CD8-positive, alpha-beta memory T cell (primary cell): Measurements from ENCODE around the gene TRPC4AP. TPM values are rescaled to one million over a fixed set of nuclear protein-coding genes. Genes with fewer than 3 reads are reported as not detected.

Experiments
- CTCF ChIA-PET: fragments of 350-600 bp; sonication (Branson Sonifier 250); formaldehyde crosslinking; loops from one replicate; lab custom pipeline; 2021; ENCODE audit warnings: antibody characterized with exemption; lab: Charles Lee
- POLR2A ChIA-PET: fragments of 350-600 bp; sonication (Branson Sonifier 250); formaldehyde crosslinking; loops from one replicate; lab custom pipeline; 2021; ENCODE audit warnings: antibody characterized with exemption; lab: Charles Lee
- DNase-seq, 5 donors: peaks; one replicate each; pipeline versions ENCODE4 v3.0.0 to v3.0.0-alpha.2; 2020 to 2022; ENCODE audit warnings: mixed read lengths in 1 of 5
- H3K27ac ChIP-seq: one replicate; pipeline ENCODE4 v1.7.0; 2013; ENCODE audit warnings: low read depth, mild to moderate bottlenecking, low read length, moderate library complexity
- H3K27me3 ChIP-seq: 2 replicates; pipeline ENCODE4 v1.7.0; 2013; ENCODE audit warnings: low read length, mild to moderate bottlenecking; ENCODE audit not compliant: insufficient read depth, poor library complexity, severe bottlenecking
- H3K36me3 ChIP-seq: 2 replicates; pipeline ENCODE4 v1.7.0; 2013; ENCODE audit warnings: mild to moderate bottlenecking, low read length, moderate library complexity; ENCODE audit not compliant: insufficient read depth
- H3K4me1 ChIP-seq: 2 replicates; pipeline ENCODE4 v1.7.0; 2013; ENCODE audit warnings: mild to moderate bottlenecking, low read length, moderate library complexity; ENCODE audit not compliant: insufficient read depth
- H3K4me3 ChIP-seq: 2 replicates; pipeline ENCODE4 v1.7.0; 2013; ENCODE audit warnings: mild to moderate bottlenecking, low read length
- H3K9me3 ChIP-seq: 2 replicates; pipeline ENCODE4 v1.7.0; 2013; ENCODE audit warnings: mild to moderate bottlenecking, low read length
- H3K27ac Mint-ChIP-seq, 8 donors: one replicate each; pipeline ENCODE4 v1.8.0; 2020 to 2021; ENCODE audit warnings: mixed read lengths in 8 of 8, mild to moderate bottlenecking in 6 of 8, inconsistent platforms in 3 of 8, moderate library complexity in 3 of 8
- H3K27me3 Mint-ChIP-seq, 2 donors: one replicate each; pipeline ENCODE4 v1.8.0; 2020 to 2021; ENCODE audit warnings: mixed read lengths in 2 of 2, mild to moderate bottlenecking in 1 of 2, moderate library complexity in 1 of 2
- H3K36me3 Mint-ChIP-seq, 3 donors: one replicate each; pipeline ENCODE4 v1.8.0; 2020 to 2021; ENCODE audit warnings: mixed read lengths in 3 of 3, inconsistent platforms in 1 of 3, mild to moderate bottlenecking in 1 of 3
- H3K4me1 Mint-ChIP-seq, 3 donors: one replicate each; pipeline ENCODE4 v1.8.0; 2020 to 2021; ENCODE audit warnings: mixed read lengths in 3 of 3, inconsistent platforms in 1 of 3, mild to moderate bottlenecking in 1 of 3
- H3K4me3 Mint-ChIP-seq, 7 donors: one replicate each; pipeline ENCODE4 v1.8.0; 2020 to 2021; ENCODE audit warnings: mixed read lengths in 7 of 7, mild to moderate bottlenecking in 6 of 7, moderate library complexity in 4 of 7, inconsistent platforms in 2 of 7
- H3K9me3 Mint-ChIP-seq, 5 donors: one replicate each; pipeline ENCODE4 v1.8.0; 2020 to 2022; ENCODE audit warnings: mixed read lengths in 5 of 5, mild to moderate bottlenecking in 3 of 5, moderate library complexity in 2 of 5, inconsistent platforms in 1 of 5
- polyA plus RNA-seq: library from polyadenylated mRNA; unstranded; fragments of 300-500 nt; fragmentation: Illumina TruSeq; gene quantifications from one replicate; pipeline ENCODE4 v1.2.3, GENCODE V29; 2021
- total RNA-seq, 2 experiments: library from RNA; stranded (reverse); gene quantifications; one replicate each; pipeline ENCODE4 v1.2.3, GENCODE V29; 2021

TRPC4AP gene
- total and polyA plus RNA-seq, 3 experiments from 2014 or later, result 51.2 to 59.8 (median 53.4) TPM

DNA sequence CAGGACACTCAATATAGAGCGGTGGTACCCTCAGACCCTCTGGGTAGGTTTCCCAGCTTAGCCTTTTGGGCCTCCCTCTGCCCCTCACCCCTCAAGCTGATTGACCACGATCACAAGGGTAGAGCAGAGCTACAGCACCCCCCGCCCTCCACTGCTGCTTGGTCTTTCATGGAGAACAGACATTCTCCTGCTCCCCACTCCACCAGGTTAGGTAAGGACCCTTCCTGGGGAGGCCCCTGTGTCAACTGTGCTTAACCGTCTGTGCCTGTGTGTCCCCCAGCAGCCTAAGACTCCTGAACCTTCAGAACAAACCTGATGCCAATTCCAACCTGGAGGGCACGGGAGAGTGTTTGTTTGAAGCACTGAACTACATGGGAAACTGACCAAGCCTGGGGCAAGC lies 125.2 kb downstream of the TRPC4AP start:
- H3K27ac Mint-ChIP-seq, result no peak overlapping the region
- ChIA-PET CTCF (interaction anchor here (0.6 kb wide), 1 partner anchor 550 kb away, joined by 3 read pairs; no protein-coding TSS in a partner anchor), POLR2A (no interaction called here)
- no peaks in the 10 kb centered on the region for H3K27me3 ChIP-seq
- no peaks in the 10 kb centered on the region for H3K36me3 ChIP-seq
- no peak for DNase-seq
- H3K27ac ChIP-seq, result no peak overlapping the region
- H3K9me3 ChIP-seq, result no peaks in the 10 kb centered on the region
- no peaks in the 10 kb centered on the region for H3K4me1 ChIP-seq
- H3K36me3 Mint-ChIP-seq, result no peaks in the 10 kb centered on the region
- peaks cover 0 to 1% of the 10 kb centered on the region in 2 donors for H3K27me3 Mint-ChIP-seq
- no peaks in the 10 kb centered on the region for H3K4me1 Mint-ChIP-seq
- no peak overlapping the region for H3K4me3 ChIP-seq
- H3K9me3 Mint-ChIP-seq, result no peaks in the 10 kb centered on the region
- no peak overlapping the region for H3K4me3 Mint-ChIP-seq

DNA sequence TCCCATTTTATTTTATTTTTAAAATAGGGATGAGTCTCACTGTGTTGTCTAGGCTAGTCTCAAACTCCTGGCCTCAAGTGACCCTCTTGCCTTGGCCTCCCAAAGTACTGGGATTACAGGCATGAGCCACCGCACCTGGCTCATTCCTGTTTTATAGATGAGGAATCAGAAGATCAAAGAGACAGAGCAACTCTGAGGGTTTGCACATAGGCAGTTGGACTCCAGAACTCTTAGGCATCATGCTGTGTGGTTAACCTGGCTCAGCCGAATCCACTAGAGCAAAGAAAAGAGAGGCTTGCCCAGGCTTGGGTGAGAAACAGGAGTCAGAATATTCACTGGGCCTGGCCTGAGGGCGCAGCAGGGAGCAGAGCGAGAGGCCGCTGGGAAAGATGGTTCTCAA lies 127.6 kb downstream of the TRPC4AP start:
- ChIA-PET POLR2A (no interaction called here), CTCF (no interaction called here)
- Histone ChIP-seq H3K36me3 (no peaks in the 10 kb centered on the region), H3K4me1 (no peaks in the 10 kb centered on the region), H3K27ac (no peak overlapping the region), H3K9me3 (no peaks in the 10 kb centered on the region), H3K4me3 (no peak overlapping the region), H3K27me3 (no peaks in the 10 kb centered on the region)
- Mint-ChIP-seq H3K4me3 (no peak overlapping the region), H3K36me3 (no peaks in the 10 kb centered on the region), H3K27me3 (peaks cover 0 to 6% of the 10 kb centered on the region in 2 donors), H3K4me1 (peaks cover 0 to 4% (median 0%) of the 10 kb centered on the region in 3 donors), H3K9me3 (no peaks in the 10 kb centered on the region), H3K27ac (no peak overlapping the region)
- DNase-seq, result no peak

DNA sequence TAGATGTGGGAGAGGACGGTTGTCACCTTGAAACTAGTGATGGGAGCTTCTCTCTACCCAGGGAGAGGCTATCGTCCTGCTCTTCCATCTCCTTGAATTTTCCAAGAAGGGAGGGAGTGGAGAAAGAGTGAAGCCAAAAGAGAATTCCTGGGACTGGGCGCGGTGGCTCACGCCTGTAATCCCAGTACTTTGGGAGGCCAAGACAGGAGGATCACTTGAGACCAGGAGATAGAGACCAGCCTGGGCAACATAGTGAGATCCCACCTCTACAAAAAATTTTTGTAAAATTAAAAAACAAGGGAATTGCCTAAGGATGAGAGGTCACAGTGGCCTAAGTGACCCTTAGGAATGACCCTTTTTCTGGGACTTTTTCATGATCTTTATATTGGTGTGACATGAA lies 128.1 kb downstream of the TRPC4AP start:
- DNase-seq, result no peak
- H3K27me3 Mint-ChIP-seq, result peaks cover 0 to 6% of the 10 kb centered on the region in 2 donors
- Histone ChIP-seq H3K9me3 (no peaks in the 10 kb centered on the region), H3K36me3 (no peaks in the 10 kb centered on the region), H3K27me3 (no peaks in the 10 kb centered on the region), H3K4me3 (no peak overlapping the region), H3K4me1 (no peaks in the 10 kb centered on the region), H3K27ac (no peak overlapping the region)
- H3K27ac Mint-ChIP-seq, result no peak overlapping the region
- no peaks in the 10 kb centered on the region for H3K36me3 Mint-ChIP-seq
- CTCF ChIA-PET, result interaction anchor here (1.2 kb wide), 1 partner anchor 9 kb away, joined by 3 read pairs; no protein-coding TSS in a partner anchor
- no peaks in the 10 kb centered on the region for H3K9me3 Mint-ChIP-seq
- peaks cover 0 to 4% (median 0%) of the 10 kb centered on the region in 3 donors for H3K4me1 Mint-ChIP-seq
- POLR2A ChIA-PET, result no interaction called here
- H3K4me3 Mint-ChIP-seq, result no peak overlapping the region

DNA sequence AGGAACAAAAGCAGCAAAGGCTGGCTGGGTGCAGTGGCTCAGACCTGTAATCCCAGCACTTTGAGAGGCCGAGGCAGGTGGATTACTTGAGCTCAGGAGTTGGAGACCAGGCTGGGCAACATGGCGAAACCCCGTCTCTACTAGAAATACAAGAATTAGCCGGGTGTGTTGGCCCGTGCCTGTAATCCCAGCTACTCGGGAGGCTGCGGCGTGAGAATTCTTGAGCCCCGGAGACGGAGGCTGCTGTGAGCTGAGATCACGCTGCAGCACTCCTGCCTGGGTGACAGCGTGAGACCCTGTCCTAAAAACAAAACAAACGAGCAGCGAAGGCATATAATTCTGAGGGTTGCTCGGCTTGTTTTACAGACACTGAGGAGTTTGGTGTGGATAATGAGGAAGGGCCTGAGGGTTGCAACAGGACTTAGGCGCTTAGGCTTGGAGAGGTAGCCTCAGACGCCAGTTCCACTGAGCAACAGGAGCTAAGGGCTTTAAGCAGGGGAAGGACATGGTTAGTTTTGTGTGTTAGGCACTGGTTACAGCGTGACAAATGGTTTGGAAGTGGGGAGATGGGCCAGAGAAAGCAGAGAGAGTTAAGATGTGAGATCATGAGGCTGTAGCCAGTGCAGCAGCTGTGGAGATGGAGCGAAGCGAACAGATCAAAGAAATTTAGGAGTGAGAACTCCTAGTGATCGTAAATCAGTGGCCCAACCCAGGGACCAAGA lies 135.7 kb downstream of the TRPC4AP start:
- no peak for DNase-seq
- Mint-ChIP-seq H3K9me3 (no peaks in the 10 kb centered on the region), H3K27me3 (peaks cover 0 to 6% of the 10 kb centered on the region in 2 donors), H3K36me3 (peaks cover 0 to 9% (median 0%) of the 10 kb centered on the region in 3 donors), H3K27ac (peak overlapping the region in 4 of 8 donors; percentile 85 to 97 (median 97)), H3K4me1 (peaks cover 24 to 38% (median 34%) of the 10 kb centered on the region in 3 donors), H3K4me3 (peak overlapping the region in 6 of 7 donors; percentile 16 to 98 (median 96))
- H3K4me1 ChIP-seq, result peaks cover 13% of the 10 kb centered on the region
- CTCF ChIA-PET, result interaction anchor here (1.0 to 1.6 kb wide), 2 partner anchors 81 to 82 kb away, joined by 3 to 6 read pairs; no protein-coding TSS in a partner anchor
- H3K27me3 ChIP-seq, result no peaks in the 10 kb centered on the region
- no peak overlapping the region for H3K4me3 ChIP-seq
- H3K9me3 ChIP-seq, result no peaks in the 10 kb centered on the region
- no peak overlapping the region for H3K27ac ChIP-seq
- no peaks in the 10 kb centered on the region for H3K36me3 ChIP-seq
- POLR2A ChIA-PET, result no interaction called here

DNA sequence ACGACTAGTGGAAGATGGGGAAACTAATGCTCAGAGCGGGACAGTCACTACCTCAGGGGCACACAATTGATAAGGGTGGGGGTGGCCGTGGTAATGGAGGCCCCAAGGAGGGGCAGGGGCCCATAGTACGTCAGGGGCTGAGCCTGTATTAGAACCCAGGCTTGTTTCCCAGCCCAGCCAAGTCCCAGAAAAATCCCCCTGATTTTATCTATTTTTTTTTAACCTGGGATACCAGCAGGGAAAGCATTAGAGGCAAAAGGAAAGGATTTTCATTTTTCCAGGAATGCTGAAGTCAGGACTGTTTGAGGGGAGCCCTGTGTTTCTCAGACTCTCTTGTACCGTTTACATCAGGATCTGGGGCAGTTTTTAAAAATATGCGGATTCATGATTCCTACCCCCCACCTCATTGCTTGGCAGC lies 136.6 kb downstream of the TRPC4AP start:
- peak overlapping the region; percentile 66 for H3K4me3 ChIP-seq
- no peaks in the 10 kb centered on the region for H3K27me3 ChIP-seq
- H3K4me1 ChIP-seq, result peaks cover 13% of the 10 kb centered on the region
- H3K27ac ChIP-seq, result peak overlapping the region; percentile 71
- Mint-ChIP-seq H3K27ac (peak overlapping the region; percentile 85 to 97 (median 97)), H3K9me3 (no peaks in the 10 kb centered on the region), H3K4me3 (peak overlapping the region; percentile 92 to 98 (median 96)), H3K36me3 (peaks cover 0 to 11% (median 0%) of the 10 kb centered on the region in 3 donors), H3K27me3 (peaks cover 0 to 6% of the 10 kb centered on the region in 2 donors), H3K4me1 (peaks cover 25 to 38% (median 34%) of the 10 kb centered on the region in 3 donors)
- CTCF ChIA-PET, result interaction anchor here (0.9 to 1.6 kb wide), 7 partner anchors 13 to 120 kb away, joined by 3 to 9 read pairs (median 3); no protein-coding TSS in a partner anchor
- POLR2A ChIA-PET, result interaction anchor here (1.2 to 1.5 kb wide), 2 partner anchors 82 to 83 kb away, joined by 4 read pairs; partner anchors contain the start of gene GGT7
- H3K9me3 ChIP-seq, result no peaks in the 10 kb centered on the region
- no peak for DNase-seq
- H3K36me3 ChIP-seq, result no peaks in the 10 kb centered on the region

DNA sequence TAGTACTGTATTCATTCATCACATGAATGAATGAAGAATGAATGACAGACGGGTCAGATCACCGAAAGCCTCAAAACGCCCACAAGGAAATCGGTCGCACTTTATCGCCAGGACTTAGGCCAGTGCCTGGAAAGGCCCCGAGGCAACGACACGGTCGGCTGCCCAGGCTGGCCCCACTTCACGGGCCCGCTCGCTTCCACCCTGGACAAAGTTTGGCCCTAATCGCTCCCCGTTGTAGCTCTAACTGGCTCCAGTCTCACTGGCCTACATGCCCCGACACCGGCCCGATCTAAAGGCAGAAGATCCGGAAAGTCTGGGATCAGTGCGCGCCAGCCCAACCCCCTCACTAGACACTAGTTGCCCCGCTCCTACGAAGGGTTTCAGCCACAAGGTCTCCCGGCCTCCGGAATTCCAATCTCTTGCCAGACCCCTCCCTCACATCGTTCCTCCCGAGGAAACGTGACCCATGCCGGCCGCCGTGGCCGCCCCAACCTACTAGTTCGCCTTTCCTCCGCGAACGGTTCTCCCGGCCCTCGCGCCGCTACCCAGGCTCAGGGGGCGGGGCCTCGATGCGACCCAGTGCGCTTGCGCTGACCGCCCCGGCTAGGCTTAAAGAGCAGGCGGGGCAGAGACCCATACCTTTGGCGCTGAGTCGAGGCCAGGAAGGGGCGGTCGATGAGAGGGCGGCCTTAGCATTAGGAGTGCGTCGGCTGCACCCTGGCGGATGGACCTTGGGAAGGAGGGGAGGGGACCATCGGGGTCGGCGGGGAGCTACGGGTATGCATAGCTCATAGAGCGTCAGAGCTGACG lies 137.2 kb downstream of the TRPC4AP start, which contains the start of the genes GSS and MYH7B:
Gene GSS (minus strand): TSS at position 576 of the 810 bp plus-strand sequence. CDS start 3,954 bp downstream, outside the sequence.
Gene MYH7B (plus strand): TSS at position 638 of the 810 bp plus-strand sequence. CDS start 22,138 bp downstream, outside the sequence.
- Mint-ChIP-seq H3K4me3 (peak within 1 kb of the TSS; percentile 92 to 98 (median 96)), H3K27ac (peak within 1 kb of the TSS; percentile 85 to 97 (median 97)), H3K4me1 (peaks cover 25 to 34% (median 34%) of the 10 kb centered on the region in 3 donors), H3K9me3 (no peaks in the 10 kb centered on the region), H3K27me3 (peaks cover 0 to 2% of the 10 kb centered on the region in 2 donors), H3K36me3 (peaks cover 0 to 14% (median 0%) of the 10 kb centered on the region in 3 donors)
- peak; percentile 93 to 97 (median 96) for DNase-seq
- H3K27me3 ChIP-seq, result no peaks in the 10 kb centered on the region
- ChIA-PET CTCF (interaction anchor here (0.9 to 1.6 kb wide), 7 partner anchors 12 to 120 kb away, joined by 3 to 9 read pairs (median 3); no protein-coding TSS in a partner anchor), POLR2A (interaction anchor here (1.2 to 1.5 kb wide), 2 partner anchors 81 to 83 kb away, joined by 4 read pairs; partner anchors contain the start of gene GGT7)
- H3K9me3 ChIP-seq, result no peaks in the 10 kb centered on the region
- H3K4me3 ChIP-seq, result peak within 1 kb of the TSS; percentile 66
- H3K27ac ChIP-seq, result peak within 1 kb of the TSS; percentile 71
- no peaks in the 10 kb centered on the region for H3K36me3 ChIP-seq
- H3K4me1 ChIP-seq, result peaks cover 13% of the 10 kb centered on the region

DNA sequence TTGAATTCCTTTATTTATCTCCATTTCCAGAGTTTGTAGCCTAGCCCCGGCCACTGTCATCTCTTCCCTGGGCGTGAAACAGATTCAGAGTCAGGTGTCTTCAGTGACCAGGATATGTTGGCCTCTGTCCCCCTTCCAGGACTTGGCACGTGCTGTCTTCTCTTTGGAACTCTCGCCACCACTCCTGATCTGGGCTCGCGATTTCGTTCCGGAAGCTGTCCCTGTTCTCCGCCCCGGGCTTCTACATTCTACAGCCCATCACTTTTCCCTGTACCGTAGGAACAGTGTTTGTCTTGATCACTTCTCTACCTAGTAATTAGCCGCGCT lies 137.7 kb downstream of the TRPC4AP start:
- CTCF ChIA-PET, result interaction anchor here (1.5 kb wide), 1 partner anchor 12 kb away, joined by 3 read pairs; no protein-coding TSS in a partner anchor
- Mint-ChIP-seq H3K27me3 (peaks cover 0 to 2% of the 10 kb centered on the region in 2 donors), H3K4me1 (peaks cover 25 to 34% (median 34%) of the 10 kb centered on the region in 3 donors), H3K9me3 (no peaks in the 10 kb centered on the region), H3K36me3 (peaks cover 0 to 18% (median 0%) of the 10 kb centered on the region in 3 donors), H3K4me3 (peak overlapping the region; percentile 92 to 98 (median 96)), H3K27ac (peak overlapping the region; percentile 85 to 97 (median 97))
- H3K27me3 ChIP-seq, result no peaks in the 10 kb centered on the region
- no peaks in the 10 kb centered on the region for H3K36me3 ChIP-seq
- no peaks in the 10 kb centered on the region for H3K9me3 ChIP-seq
- H3K4me3 ChIP-seq, result peak overlapping the region; percentile 66
- H3K4me1 ChIP-seq, result peaks cover 13% of the 10 kb centered on the region
- POLR2A ChIA-PET, result interaction anchor here (1.5 kb wide), 1 partner anchor 81 kb away, joined by 4 read pairs; no protein-coding TSS in a partner anchor
- no peak for DNase-seq
- peak overlapping the region; percentile 71 for H3K27ac ChIP-seq
